SK-N-SH (cell line): ENCODE data around the gene CXCL1.

Experiments
- CHD2 ChIP-seq: fragments of 150-350 bp; IDR thresholded peaks from 2 replicates; pipeline ENCODE4 v1.6.1; 2018; ENCODE audit warnings: low read length; ENCODE audit not compliant: partially characterized antibody
- EP300 ChIP-seq, 2 experiments: IDR thresholded peaks; 2 replicates each; pipeline versions ENCODE4 v1.4.0 to v1.6.1; 2012; ENCODE audit warnings: borderline replicate concordance in 1 of 2, low read depth in 1 of 2, low read length in 1 of 2
- EZH2phosphoT487 ChIP-seq: fragments of 200-600 bp; sonication (generic); IDR thresholded peaks from 2 replicates; pipeline ENCODE4 v1.6.1; 2017; ENCODE audit warnings: low read depth, mixed run types, mild to moderate bottlenecking, antibody characterized with exemption, moderate library complexity, borderline replicate concordance
- FOXM1 ChIP-seq: IDR thresholded peaks from 2 replicates; pipeline ENCODE4 v1.4.0; 2012; ENCODE audit warnings: low read depth, mild to moderate bottlenecking
- JUND ChIP-seq: IDR thresholded peaks from 2 replicates; pipeline ENCODE4 v1.4.0; 2012
- MEF2A ChIP-seq: IDR thresholded peaks from 2 replicates; pipeline ENCODE4 v1.4.0; 2012; ENCODE audit warnings: low read depth, borderline replicate concordance
- NFIC ChIP-seq: IDR thresholded peaks from 2 replicates; pipeline ENCODE4 v1.4.0; 2012; ENCODE audit warnings: borderline replicate concordance
- PBX3 ChIP-seq: IDR thresholded peaks from 2 replicates; pipeline ENCODE4; 2012
- RXRA ChIP-seq: IDR thresholded peaks from 2 replicates; pipeline ENCODE4 v1.4.0; 2012; ENCODE audit warnings: low read depth, mild to moderate bottlenecking, borderline replicate concordance
- TAF1 ChIP-seq: IDR thresholded peaks from 2 replicates; pipeline ENCODE4 v1.6.1; 2012; ENCODE audit warnings: low read depth, mild to moderate bottlenecking, low read length, moderate library complexity, borderline replicate concordance
- USF1 ChIP-seq: IDR thresholded peaks from 2 replicates; pipeline ENCODE4 v1.4.0; 2012; ENCODE audit warnings: low read depth, borderline replicate concordance
- TF ChIP-seq, protein P1 (sequence below): fragments of 200-600 bp; sonication (generic); IDR thresholded peaks from 2 replicates; pipeline ENCODE4 v1.6.1; 2017; ENCODE audit warnings: antibody characterized with exemption, mild to moderate bottlenecking, moderate library complexity

DNA sequence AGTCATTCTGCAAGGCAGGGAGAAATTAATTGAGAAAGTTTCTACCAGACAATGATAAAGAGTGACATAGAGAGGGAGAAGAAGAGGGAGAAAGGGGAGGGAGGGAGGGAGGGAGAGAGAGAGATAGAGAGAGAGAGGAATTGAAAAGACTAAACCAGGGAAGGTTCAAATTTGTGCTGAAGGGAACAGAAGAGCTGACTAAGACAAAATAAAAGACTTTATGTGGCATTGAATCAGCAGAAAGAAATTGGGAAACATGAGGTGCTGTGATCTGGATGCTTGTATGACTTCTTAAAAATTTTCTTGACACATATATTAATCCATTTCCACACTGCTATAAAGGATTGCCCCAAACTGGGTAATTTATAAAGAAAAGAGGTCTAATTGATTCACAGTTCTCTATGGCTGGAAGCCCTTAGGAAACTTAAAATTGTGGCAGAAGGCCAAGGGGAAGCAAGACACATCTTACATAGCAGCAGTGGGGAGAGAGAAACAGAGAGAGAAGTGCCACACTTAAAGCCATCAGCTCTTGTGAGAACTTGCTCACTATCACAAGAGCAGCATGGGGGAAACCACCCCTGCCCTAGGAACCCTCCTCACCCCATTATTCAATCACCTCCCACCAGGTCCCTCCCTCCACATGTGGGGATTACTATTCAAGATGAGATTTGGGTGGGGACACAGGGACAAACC, 46.2 kb upstream of the CXCL1 start:
- TF ChIP-seq EZH2phosphoT487 (no peak), USF1 (no peak), EP300 (IDR thresholded peaks at IDR 0.05; ENCODE audit: borderline replicate concordance in 1 of 2, low read depth in 1 of 2, low read length in 1 of 2) (no peak), NFIC (no peak), RXRA (no peak), TAF1 (no peak), MEF2A (no peak), CHD2 (no peak), PBX3 (no peak), JUND (no peak), FOXM1 (no peak)
- TF ChIP-seq, protein P1, sequence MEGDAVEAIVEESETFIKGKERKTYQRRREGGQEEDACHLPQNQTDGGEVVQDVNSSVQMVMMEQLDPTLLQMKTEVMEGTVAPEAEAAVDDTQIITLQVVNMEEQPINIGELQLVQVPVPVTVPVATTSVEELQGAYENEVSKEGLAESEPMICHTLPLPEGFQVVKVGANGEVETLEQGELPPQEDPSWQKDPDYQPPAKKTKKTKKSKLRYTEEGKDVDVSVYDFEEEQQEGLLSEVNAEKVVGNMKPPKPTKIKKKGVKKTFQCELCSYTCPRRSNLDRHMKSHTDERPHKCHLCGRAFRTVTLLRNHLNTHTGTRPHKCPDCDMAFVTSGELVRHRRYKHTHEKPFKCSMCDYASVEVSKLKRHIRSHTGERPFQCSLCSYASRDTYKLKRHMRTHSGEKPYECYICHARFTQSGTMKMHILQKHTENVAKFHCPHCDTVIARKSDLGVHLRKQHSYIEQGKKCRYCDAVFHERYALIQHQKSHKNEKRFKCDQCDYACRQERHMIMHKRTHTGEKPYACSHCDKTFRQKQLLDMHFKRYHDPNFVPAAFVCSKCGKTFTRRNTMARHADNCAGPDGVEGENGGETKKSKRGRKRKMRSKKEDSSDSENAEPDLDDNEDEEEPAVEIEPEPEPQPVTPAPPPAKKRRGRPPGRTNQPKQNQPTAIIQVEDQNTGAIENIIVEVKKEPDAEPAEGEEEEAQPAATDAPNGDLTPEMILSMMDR: no peak
